SK-N-MC (cell line): Measurements from ENCODE around the gene TGFBR3.

ENCODE experiments used
- EZH2 ChIP-seq: fragments of 200-600 bp; sonication (generic); IDR thresholded peaks from one replicate; pipeline ENCODE4 v1.6.1; 2017; ENCODE audit warnings: antibody characterized with exemption
- POLR2AphosphoS5 ChIP-seq: IDR thresholded peaks from 2 replicates; pipeline ENCODE4 v1.6.1; 2012; ENCODE audit warnings: mild to moderate bottlenecking, low read depth, low read length, borderline replicate concordance

DNA sequence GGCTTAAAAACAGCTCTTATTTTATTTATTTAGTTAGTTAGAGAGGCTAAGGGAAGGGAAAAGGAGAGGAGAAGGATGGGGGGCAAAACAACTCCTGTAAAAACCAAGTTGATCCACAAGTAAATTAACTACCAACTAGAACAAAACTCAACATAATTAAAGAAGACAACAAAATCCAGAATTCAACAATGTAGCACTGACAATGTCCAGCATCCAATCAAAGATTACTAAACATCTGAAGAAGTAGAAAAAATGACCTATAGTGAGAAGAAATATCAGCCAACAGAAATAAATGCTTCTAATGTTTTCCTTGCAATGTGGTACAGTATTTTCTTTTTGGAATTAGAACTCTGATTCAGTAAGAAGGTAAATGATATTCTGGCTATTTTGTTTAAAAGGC is 225.2 kb downstream of the TGFBR3 start:
- TF ChIP-seq POLR2AphosphoS5 (no peak), EZH2 (no peak)
